ENCODE data around the gene DHX16. TPM values are rescaled to one million over a fixed set of nuclear protein-coding genes. Genes with fewer than 3 reads are reported as not detected.

DHX16 gene
- total RNA-seq, 4 donors from 2014 or later = 25.8 to 36.2 (median 31.4) TPM

DNA sequence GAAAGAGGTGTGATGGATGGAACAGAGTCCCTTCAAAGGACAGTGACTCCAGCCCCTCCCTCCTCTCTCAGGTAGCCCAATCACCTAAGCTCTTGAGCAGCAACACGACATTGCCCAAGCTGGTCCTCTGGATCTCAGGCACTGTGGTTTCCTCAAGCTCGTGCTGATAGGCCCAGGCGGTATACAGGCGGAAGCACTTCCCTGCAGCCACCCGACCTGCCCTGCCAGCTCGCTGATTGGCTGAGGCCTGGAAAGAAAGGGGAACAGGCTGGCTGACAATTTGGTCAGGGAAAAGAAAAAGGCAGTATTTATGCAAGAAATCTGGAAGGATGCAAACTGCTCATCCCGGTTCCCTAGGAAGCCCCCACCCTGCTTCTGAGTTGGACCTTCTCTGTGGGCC lies 16.3 kb downstream of the DHX16 start:
- H3K27me3 ChIP-seq = no peaks in the 10 kb centered on the region
- no peaks in the 10 kb centered on the region for H3K9me3 ChIP-seq
- no peak for ATAC-seq
- H3K36me3 ChIP-seq = peaks cover 0 to 100% of the 10 kb centered on the region in 2 donors
- no peaks in the 10 kb centered on the region for H3K4me1 ChIP-seq
- H3K4me3 ChIP-seq = no peak overlapping the region
- no peak overlapping the region for H3K27ac ChIP-seq
- TF ChIP-seq, protein P1, sequence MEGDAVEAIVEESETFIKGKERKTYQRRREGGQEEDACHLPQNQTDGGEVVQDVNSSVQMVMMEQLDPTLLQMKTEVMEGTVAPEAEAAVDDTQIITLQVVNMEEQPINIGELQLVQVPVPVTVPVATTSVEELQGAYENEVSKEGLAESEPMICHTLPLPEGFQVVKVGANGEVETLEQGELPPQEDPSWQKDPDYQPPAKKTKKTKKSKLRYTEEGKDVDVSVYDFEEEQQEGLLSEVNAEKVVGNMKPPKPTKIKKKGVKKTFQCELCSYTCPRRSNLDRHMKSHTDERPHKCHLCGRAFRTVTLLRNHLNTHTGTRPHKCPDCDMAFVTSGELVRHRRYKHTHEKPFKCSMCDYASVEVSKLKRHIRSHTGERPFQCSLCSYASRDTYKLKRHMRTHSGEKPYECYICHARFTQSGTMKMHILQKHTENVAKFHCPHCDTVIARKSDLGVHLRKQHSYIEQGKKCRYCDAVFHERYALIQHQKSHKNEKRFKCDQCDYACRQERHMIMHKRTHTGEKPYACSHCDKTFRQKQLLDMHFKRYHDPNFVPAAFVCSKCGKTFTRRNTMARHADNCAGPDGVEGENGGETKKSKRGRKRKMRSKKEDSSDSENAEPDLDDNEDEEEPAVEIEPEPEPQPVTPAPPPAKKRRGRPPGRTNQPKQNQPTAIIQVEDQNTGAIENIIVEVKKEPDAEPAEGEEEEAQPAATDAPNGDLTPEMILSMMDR (IDR thresholded peaks at IDR 0.05) = no peak
- TF ChIP-seq POLR2A (IDR thresholded peaks at IDR 0.05) (no peak), EP300 (IDR thresholded peaks at IDR 0.05) (no peak), POLR2AphosphoS5 (IDR thresholded peaks at IDR 0.05) (no peak)
- WGBS, 2 donors (ENCODE audit: low coverage in 1 of 2) = 89% methylated on average over 1 of the region's 7 CpGs; no CpG with 5 or more reads in 1 of the 2 donors

DNA sequence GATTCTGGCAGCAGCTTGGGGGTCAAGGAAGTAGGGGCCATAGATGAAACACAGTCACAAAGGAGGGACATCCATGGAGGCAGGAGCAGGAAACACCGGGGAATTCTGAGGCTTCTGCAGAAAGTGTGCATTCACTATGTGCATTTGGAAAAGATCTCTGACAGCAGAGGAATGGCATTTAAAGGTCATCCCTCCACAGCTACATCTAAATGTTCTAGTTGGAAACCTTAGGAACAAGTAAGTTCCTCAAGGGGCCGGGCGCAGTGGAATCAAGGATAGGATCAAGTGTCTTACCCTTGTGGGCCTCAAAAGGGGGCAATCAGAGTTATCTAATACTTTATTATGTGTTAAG lies 17.1 kb downstream of the DHX16 start:
- TF ChIP-seq, protein P1 (IDR thresholded peaks at IDR 0.05) = no peak
- TF ChIP-seq EP300 (IDR thresholded peaks at IDR 0.05) (no peak), POLR2A (IDR thresholded peaks at IDR 0.05) (no peak), POLR2AphosphoS5 (IDR thresholded peaks at IDR 0.05) (no peak)
- ATAC-seq = no peak
- no peaks in the 10 kb centered on the region for H3K4me1 ChIP-seq
- no peaks in the 10 kb centered on the region for H3K27me3 ChIP-seq
- H3K27ac ChIP-seq = no peak overlapping the region
- H3K36me3 ChIP-seq = peaks cover 0 to 100% of the 10 kb centered on the region in 2 donors
- WGBS, 2 donors (ENCODE audit: low coverage in 1 of 2) = 82% methylated on average over 3 of the region's 3 CpGs
- H3K4me3 ChIP-seq = no peak overlapping the region
- no peaks in the 10 kb centered on the region for H3K9me3 ChIP-seq

DNA sequence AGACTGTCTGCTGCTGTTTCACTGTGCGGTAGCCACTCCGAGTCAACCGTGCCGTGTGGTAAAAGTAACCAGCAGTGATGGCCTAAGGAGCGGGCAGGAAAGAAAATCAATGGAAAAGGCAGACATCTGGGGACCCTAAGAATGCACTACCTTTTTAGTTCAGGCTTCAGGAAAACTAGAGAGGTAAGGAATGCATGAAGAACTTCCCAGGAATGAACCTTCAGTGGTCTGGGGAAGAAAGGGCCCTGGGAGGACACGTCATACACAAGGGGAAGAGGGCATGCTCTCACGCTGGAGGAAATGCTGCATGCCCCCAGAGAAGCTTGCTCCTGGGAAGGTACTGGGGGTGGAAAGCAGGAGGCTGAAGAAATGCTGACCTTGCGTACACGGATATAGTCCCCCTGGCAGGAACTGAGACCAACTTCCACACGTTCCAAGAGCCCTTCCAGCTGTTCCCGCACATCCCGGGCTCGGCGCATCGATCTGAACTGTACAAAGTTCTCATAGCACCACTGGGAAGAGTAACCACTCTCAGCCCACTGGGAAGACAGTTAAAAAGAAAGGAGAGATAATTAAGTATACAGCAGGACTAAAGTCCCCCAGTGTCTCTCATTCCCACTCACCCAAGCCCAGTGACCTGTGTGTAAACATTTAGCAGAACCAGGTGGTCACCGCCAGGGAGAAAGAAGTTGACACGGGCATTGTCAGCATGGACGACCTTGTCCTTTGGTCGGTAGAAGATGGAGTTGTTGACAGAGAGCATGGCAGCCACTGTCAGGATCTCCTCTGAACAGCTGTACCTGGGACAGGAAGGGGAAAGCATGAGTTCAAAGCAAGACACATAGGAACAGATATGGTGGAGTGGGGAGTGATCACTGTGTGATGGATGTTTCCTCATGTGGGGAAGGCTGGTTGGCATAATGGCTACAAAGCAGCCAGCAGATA lies 17.7 kb downstream of the DHX16 start:
- Histone ChIP-seq H3K4me3 (no peak overlapping the region), H3K9me3 (no peaks in the 10 kb centered on the region), H3K27me3 (no peaks in the 10 kb centered on the region), H3K36me3 (peaks cover 0 to 100% of the 10 kb centered on the region in 2 donors), H3K27ac (no peak overlapping the region), H3K4me1 (no peaks in the 10 kb centered on the region)
- 70 to 80% methylated on average over 8 to 16 of the region's 19 CpGs for WGBS, 2 donors (ENCODE audit: low coverage in 1 of 2)
- TF ChIP-seq, protein P1 (IDR thresholded peaks at IDR 0.05) = no peak
- TF ChIP-seq EP300 (IDR thresholded peaks at IDR 0.05) (no peak), POLR2AphosphoS5 (IDR thresholded peaks at IDR 0.05) (no peak), POLR2A (IDR thresholded peaks at IDR 0.05) (no peak)
- no peak for ATAC-seq

DNA sequence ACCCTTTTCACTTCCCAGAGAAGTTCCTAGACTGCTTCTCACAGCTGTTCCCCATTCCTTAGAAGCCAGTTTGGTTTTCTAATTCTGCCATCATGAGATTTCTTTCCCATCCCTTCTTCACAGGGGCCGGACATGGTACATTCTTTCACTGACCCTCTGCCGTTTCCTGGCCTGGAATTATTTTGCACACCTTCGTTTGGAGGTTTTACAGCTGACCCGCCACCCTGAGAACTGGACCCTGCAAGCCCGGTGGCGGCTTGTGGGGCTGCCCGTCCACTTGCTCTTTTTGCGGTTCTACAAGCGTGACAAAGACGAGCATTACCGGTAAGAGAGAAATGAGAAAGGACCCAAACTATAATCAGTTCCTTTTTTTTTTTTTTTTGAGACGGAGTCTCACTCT lies 21.7 kb downstream of the DHX16 start:
- H3K36me3 ChIP-seq = peaks cover 0 to 62% of the 10 kb centered on the region in 2 donors
- H3K27me3 ChIP-seq = no peaks in the 10 kb centered on the region
- no peak for ATAC-seq
- H3K4me1 ChIP-seq = peaks cover 0 to 27% (median 9%) of the 10 kb centered on the region in 3 donors
- TF ChIP-seq, protein P1 (IDR thresholded peaks at IDR 0.05) = no peak
- TF ChIP-seq POLR2AphosphoS5 (IDR thresholded peaks at IDR 0.05) (no peak), EP300 (IDR thresholded peaks at IDR 0.05) (no peak), POLR2A (IDR thresholded peaks at IDR 0.05) (no peak)
- H3K4me3 ChIP-seq = no peak overlapping the region
- no peak overlapping the region for H3K27ac ChIP-seq
- no peaks in the 10 kb centered on the region for H3K9me3 ChIP-seq
- 87% methylated on average over 7 to 11 of the region's 12 CpGs for WGBS, 2 donors (ENCODE audit: low coverage in 1 of 2)

Data from gastroesophageal sphincter (tissue), 4 donors.